Measurements from ENCODE around the gene AFAP1.

Gene AFAP1

GRCh38 chr4:7772711-7773385 lies 166.8 kb downstream of the AFAP1 start:
- Histone ChIP-seq H3K27me3 (ENCODE audit: control insufficient read depth, insufficient read depth, low read length, poor library complexity, severe bottlenecking) (no peaks in the 10 kb centered on the region), H3K4me3 (ENCODE audit: insufficient read depth, low read depth, low read length) (no peak overlapping the region), H3K36me3 (ENCODE audit: control insufficient read depth, insufficient read depth, low read length) (peaks cover 3% of the 10 kb centered on the region), H3K9me3 (ENCODE audit: control insufficient read depth, low read length) (no peaks in the 10 kb centered on the region), H3K4me1 (ENCODE audit: control insufficient read depth, insufficient read depth, low read length) (peaks cover 19% of the 10 kb centered on the region), H3K27ac (ENCODE audit: insufficient read depth, low read depth, low read length, poor library complexity, severe bottlenecking) (no peak overlapping the region)
- WGBS, 2 experiments = 82 to 83% methylated on average over 31 of the region's 31 CpGs

GRCh38 chr4:7771541-7772507 lies 167.8 kb downstream of the AFAP1 start:
- peaks cover 3% of the 10 kb centered on the region for H3K36me3 ChIP-seq (ENCODE audit: control insufficient read depth, insufficient read depth, low read length)
- WGBS, 2 experiments = 92% methylated on average over 26 of the region's 26 CpGs

GRCh38 chr4:7771056-7771455 lies 168.6 kb downstream of the AFAP1 start:
- Histone ChIP-seq H3K36me3 (ENCODE audit: control insufficient read depth, insufficient read depth, low read length) (peaks cover 3% of the 10 kb centered on the region), H3K27me3 (ENCODE audit: control insufficient read depth, insufficient read depth, low read length, poor library complexity, severe bottlenecking) (no peaks in the 10 kb centered on the region)
- 93 to 95% methylated on average over 5 of the region's 6 CpGs for WGBS, 2 experiments

More at GRCh38 chr4:7771541-7772507, 167.8 kb downstream of the AFAP1 start:
- Histone ChIP-seq H3K27ac (ENCODE audit: insufficient read depth, low read depth, low read length, poor library complexity, severe bottlenecking) (no peak overlapping the region), H3K4me3 (ENCODE audit: insufficient read depth, low read depth, low read length) (no peak overlapping the region), H3K9me3 (ENCODE audit: control insufficient read depth, low read length) (no peaks in the 10 kb centered on the region), H3K4me1 (ENCODE audit: control insufficient read depth, insufficient read depth, low read length) (peaks cover 19% of the 10 kb centered on the region), H3K27me3 (ENCODE audit: control insufficient read depth, insufficient read depth, low read length, poor library complexity, severe bottlenecking) (no peaks in the 10 kb centered on the region)

GRCh38 chr4:7770224-7771050 lies 169.2 kb downstream of the AFAP1 start:
- Histone ChIP-seq H3K9me3 (ENCODE audit: control insufficient read depth, low read length) (no peaks in the 10 kb centered on the region), H3K27me3 (ENCODE audit: control insufficient read depth, insufficient read depth, low read length, poor library complexity, severe bottlenecking) (no peaks in the 10 kb centered on the region), H3K27ac (ENCODE audit: insufficient read depth, low read depth, low read length, poor library complexity, severe bottlenecking) (no peak overlapping the region), H3K4me3 (ENCODE audit: insufficient read depth, low read depth, low read length) (no peak overlapping the region), H3K4me1 (ENCODE audit: control insufficient read depth, insufficient read depth, low read length) (peaks cover 19% of the 10 kb centered on the region), H3K36me3 (ENCODE audit: control insufficient read depth, insufficient read depth, low read length) (peaks cover 3% of the 10 kb centered on the region)
- 84 to 86% methylated on average over 13 of the region's 13 CpGs for WGBS, 2 experiments

More at GRCh38 chr4:7771056-7771455, 168.6 kb downstream of the AFAP1 start:
- Histone ChIP-seq H3K27ac (ENCODE audit: insufficient read depth, low read depth, low read length, poor library complexity, severe bottlenecking) (no peak overlapping the region), H3K9me3 (ENCODE audit: control insufficient read depth, low read length) (no peaks in the 10 kb centered on the region), H3K4me3 (ENCODE audit: insufficient read depth, low read depth, low read length) (no peak overlapping the region), H3K4me1 (ENCODE audit: control insufficient read depth, insufficient read depth, low read length) (peaks cover 19% of the 10 kb centered on the region)

GRCh38 chr4:7769396-7770223 lies 170.1 kb downstream of the AFAP1 start:
- WGBS, 2 experiments = 82 to 83% methylated on average over 20 of the region's 20 CpGs
- H3K4me3 ChIP-seq (ENCODE audit: insufficient read depth, low read depth, low read length) = no peak overlapping the region
- no peaks in the 10 kb centered on the region for H3K9me3 ChIP-seq (ENCODE audit: control insufficient read depth, low read length)
- no peaks in the 10 kb centered on the region for H3K27me3 ChIP-seq (ENCODE audit: control insufficient read depth, insufficient read depth, low read length, poor library complexity, severe bottlenecking)
- H3K36me3 ChIP-seq (ENCODE audit: control insufficient read depth, insufficient read depth, low read length) = peaks cover 3% of the 10 kb centered on the region
- peaks cover 19% of the 10 kb centered on the region for H3K4me1 ChIP-seq (ENCODE audit: control insufficient read depth, insufficient read depth, low read length)
- no peak overlapping the region for H3K27ac ChIP-seq (ENCODE audit: insufficient read depth, low read depth, low read length, poor library complexity, severe bottlenecking)

GRCh38 chr4:7768736-7769135 lies 170.9 kb downstream of the AFAP1 start:
- Histone ChIP-seq H3K36me3 (ENCODE audit: control insufficient read depth, insufficient read depth, low read length) (peaks cover under 1% of the 10 kb centered on the region), H3K4me1 (ENCODE audit: control insufficient read depth, insufficient read depth, low read length) (peaks cover 19% of the 10 kb centered on the region), H3K4me3 (ENCODE audit: insufficient read depth, low read depth, low read length) (no peak overlapping the region), H3K9me3 (ENCODE audit: control insufficient read depth, low read length) (no peaks in the 10 kb centered on the region), H3K27ac (ENCODE audit: insufficient read depth, low read depth, low read length, poor library complexity, severe bottlenecking) (no peak overlapping the region), H3K27me3 (ENCODE audit: control insufficient read depth, insufficient read depth, low read length, poor library complexity, severe bottlenecking) (no peaks in the 10 kb centered on the region)
- 89 to 91% methylated on average over 16 of the region's 16 CpGs for WGBS, 2 experiments

GRCh38 chr4:7767966-7768365 lies 171.7 kb downstream of the AFAP1 start:
- Histone ChIP-seq H3K36me3 (ENCODE audit: control insufficient read depth, insufficient read depth, low read length) (no peaks in the 10 kb centered on the region), H3K27ac (ENCODE audit: insufficient read depth, low read depth, low read length, poor library complexity, severe bottlenecking) (no peak overlapping the region)
- WGBS, 2 experiments = 89 to 90% methylated on average over 13 of the region's 13 CpGs

GRCh38 chr4:7767526-7767925 lies 172.1 kb downstream of the AFAP1 start:
- H3K36me3 ChIP-seq (ENCODE audit: control insufficient read depth, insufficient read depth, low read length) = no peaks in the 10 kb centered on the region
- WGBS, 2 experiments = 83 to 90% methylated on average over 9 of the region's 9 CpGs
- H3K27me3 ChIP-seq (ENCODE audit: control insufficient read depth, insufficient read depth, low read length, poor library complexity, severe bottlenecking) = no peaks in the 10 kb centered on the region
- H3K9me3 ChIP-seq (ENCODE audit: control insufficient read depth, low read length) = no peaks in the 10 kb centered on the region
- H3K4me1 ChIP-seq (ENCODE audit: control insufficient read depth, insufficient read depth, low read length) = peaks cover 19% of the 10 kb centered on the region
- H3K27ac ChIP-seq (ENCODE audit: insufficient read depth, low read depth, low read length, poor library complexity, severe bottlenecking) = no peak overlapping the region
- no peak overlapping the region for H3K4me3 ChIP-seq (ENCODE audit: insufficient read depth, low read depth, low read length)

More at GRCh38 chr4:7767966-7768365, 171.7 kb downstream of the AFAP1 start:
- Histone ChIP-seq H3K4me3 (ENCODE audit: insufficient read depth, low read depth, low read length) (no peak overlapping the region), H3K9me3 (ENCODE audit: control insufficient read depth, low read length) (no peaks in the 10 kb centered on the region), H3K4me1 (ENCODE audit: control insufficient read depth, insufficient read depth, low read length) (peaks cover 19% of the 10 kb centered on the region), H3K27me3 (ENCODE audit: control insufficient read depth, insufficient read depth, low read length, poor library complexity, severe bottlenecking) (no peaks in the 10 kb centered on the region)

- WGBS, 2 experiments = 95% methylated on average over 23 of the region's 23 CpGs
- H3K27ac ChIP-seq (ENCODE audit: insufficient read depth, low read depth, low read length, poor library complexity, severe bottlenecking) = no peak overlapping the region
- H3K4me3 ChIP-seq (ENCODE audit: insufficient read depth, low read depth, low read length) = no peak overlapping the region
- H3K36me3 ChIP-seq (ENCODE audit: control insufficient read depth, insufficient read depth, low read length) = no peaks in the 10 kb centered on the region
- no peaks in the 10 kb centered on the region for H3K27me3 ChIP-seq (ENCODE audit: control insufficient read depth, insufficient read depth, low read length, poor library complexity, severe bottlenecking)
- H3K4me1 ChIP-seq (ENCODE audit: control insufficient read depth, insufficient read depth, low read length) = peaks cover 19% of the 10 kb centered on the region
- no peaks in the 10 kb centered on the region for H3K9me3 ChIP-seq (ENCODE audit: control insufficient read depth, low read length)
Observed at GRCh38 chr4:7766661-7767345, 172.9 kb downstream of the AFAP1 start.

All from ectodermal cell (in vitro differentiated cells).